ENCODE data around the gene SST.

The SST gene

GRCh38 chr3:187623285-187623814, 46.8 kb downstream of the SST start:
- no peak for TF ChIP-seq CTCF (IDR thresholded peaks at IDR 0.05)

- no peak for TF ChIP-seq CTCF (IDR thresholded peaks at IDR 0.05)
These were observed 48.3 kb downstream of the SST start for GRCh38 chr3:187621881-187622280.

GRCh38 chr3:187619461-187619860, 50.7 kb downstream of the SST start:
- no peak for TF ChIP-seq CTCF (IDR thresholded peaks at IDR 0.05)

Data from LNCAP (cell line).